Measurements from ENCODE around the gene ONECUT2. TPM values are rescaled to one million over a fixed set of nuclear protein-coding genes. Genes with fewer than 3 reads are reported as not detected.
"Not testable (repeated sequence)": the region's sequence is repeated elsewhere in the genome, so short reads cannot be mapped to it uniquely, and the experiment has no call there.

Gene ONECUT2
- total RNA-seq (2021): 0.66 and 1.2 TPM in 2 replicates
- Bru-seq, nascent RNA: percentile 33 among the genes with signal in this experiment
- percentile 42 among the genes with signal in this experiment for BruChase-seq, experiment 1, labeled RNA remaining after a 2-hour chase
- BruChase-seq, experiment 2, labeled RNA remaining after a 6-hour chase: percentile 40 among the genes with signal in this experiment
- long read RNA-seq: 0 reads

GRCh38 chr18:57434536-57435494 is at the start of gene ONECUT2:
TSS of gene ONECUT2 (plus strand) at chr18:57435374. CDS start at chr18:57435717, 343 bp downstream.
- no TSS peak for BruUV-seq (replicated peaks)
- no peaks in the 10 kb centered on the region for H3K9me3 ChIP-seq (ENCODE audit: low read depth, low read length, poor library complexity, severe bottlenecking)
- ChIA-PET POLR2A (ENCODE audit: low non-redundant PET) (interaction anchor here (0.6 kb wide), 2 partner anchors 57 to 345 kb away, joined by 4 to 10 read pairs; no protein-coding TSS in a partner anchor), CTCF (interaction anchor here (0.6 to 0.7 kb wide), 3 partner anchors 35 to 1024 kb away, joined by 3 to 4 read pairs (median 4); no protein-coding TSS in a partner anchor)
- H3K27ac ChIP-seq (ENCODE audit: low read depth, low read length, poor library complexity, severe bottlenecking): no peak within 1 kb of the TSS
- TF ChIP-seq EZH2 (IDR thresholded peaks at IDR 0.05; ENCODE audit: borderline replicate concordance, low read depth, low read length, poor library complexity, severe bottlenecking) (peak; percentile 90), CTCF (conservative IDR thresholded peaks at IDR 0.05; ENCODE audit: low read depth, low read length) (no peak)
- H3K27me3 ChIP-seq (replicated peaks; ENCODE audit: insufficient read depth, low read depth, low read length, poor library complexity): peaks cover 91% of the 10 kb centered on the region
- intact Hi-C loops (cut with micrococcal nuclease; ENCODE audit: unreplicated experiment): loop anchor here (5.0 to 10.0 kb wide), 4 partner anchors 433 to 688 kb away; no protein-coding TSS in a partner anchor
- H3K4me3 ChIP-seq (ENCODE audit: low read depth, low read length, poor library complexity, severe bottlenecking): peak within 1 kb of the TSS; percentile 45
- peaks cover 18% of the 10 kb centered on the region for H3K4me1 ChIP-seq (ENCODE audit: insufficient read depth, low read length, poor library complexity, severe bottlenecking)
- DNase-seq (ENCODE audit: low spot score): peak; percentile 97
- H3K36me3 ChIP-seq (ENCODE audit: insufficient read depth, low read length, poor library complexity, severe bottlenecking): no peaks in the 10 kb centered on the region

- Histone ChIP-seq H3K4me1 (ENCODE audit: insufficient read depth, low read length, poor library complexity, severe bottlenecking) (no peaks in the 10 kb centered on the region), H3K4me3 (ENCODE audit: low read depth, low read length, poor library complexity, severe bottlenecking) (no peak overlapping the region), H3K27me3 (replicated peaks; ENCODE audit: insufficient read depth, low read depth, low read length, poor library complexity) (peaks cover 50% of the 10 kb centered on the region), H3K27ac (ENCODE audit: low read depth, low read length, poor library complexity, severe bottlenecking) (no peak overlapping the region), H3K36me3 (ENCODE audit: insufficient read depth, low read length, poor library complexity, severe bottlenecking) (no peaks in the 10 kb centered on the region), H3K9me3 (ENCODE audit: low read depth, low read length, poor library complexity, severe bottlenecking) (no peaks in the 10 kb centered on the region)
- DNase-seq (ENCODE audit: low spot score): no peak
- ChIA-PET POLR2A (ENCODE audit: low non-redundant PET) (no interaction called here), CTCF (no interaction called here)
- intact Hi-C loops (cut with micrococcal nuclease; ENCODE audit: unreplicated experiment): no loop called here
- TF ChIP-seq CTCF (conservative IDR thresholded peaks at IDR 0.05; ENCODE audit: low read depth, low read length) (no peak), EZH2 (IDR thresholded peaks at IDR 0.05; ENCODE audit: borderline replicate concordance, low read depth, low read length, poor library complexity, severe bottlenecking) (no peak)
- no TSS peak for BruUV-seq (replicated peaks)
These were observed 45.9 kb upstream of the ONECUT2 start for GRCh38 chr18:57389271-57389670.

- no peaks in the 10 kb centered on the region for H3K9me3 ChIP-seq (ENCODE audit: low read depth, low read length, poor library complexity, severe bottlenecking)
- BruUV-seq (replicated peaks): no TSS peak
- TF ChIP-seq EZH2 (IDR thresholded peaks at IDR 0.05; ENCODE audit: borderline replicate concordance, low read depth, low read length, poor library complexity, severe bottlenecking): no peak
- no peak for TF ChIP-seq CTCF (conservative IDR thresholded peaks at IDR 0.05; ENCODE audit: low read depth, low read length)
- ChIA-PET CTCF (no interaction called here), POLR2A (ENCODE audit: low non-redundant PET) (no interaction called here)
- H3K36me3 ChIP-seq (ENCODE audit: insufficient read depth, low read length, poor library complexity, severe bottlenecking): no peaks in the 10 kb centered on the region
- H3K4me3 ChIP-seq (ENCODE audit: low read depth, low read length, poor library complexity, severe bottlenecking): no peak overlapping the region
- H3K27me3 ChIP-seq (replicated peaks; ENCODE audit: insufficient read depth, low read depth, low read length, poor library complexity): peaks cover 42% of the 10 kb centered on the region
- no peaks in the 10 kb centered on the region for H3K4me1 ChIP-seq (ENCODE audit: insufficient read depth, low read length, poor library complexity, severe bottlenecking)
- intact Hi-C loops (cut with micrococcal nuclease; ENCODE audit: unreplicated experiment): no loop called here
- no peak overlapping the region for H3K27ac ChIP-seq (ENCODE audit: low read depth, low read length, poor library complexity, severe bottlenecking)
- no peak for DNase-seq (ENCODE audit: low spot score)
These were observed 45.1 kb upstream of the ONECUT2 start for GRCh38 chr18:57390044-57390443.

GRCh38 chr18:57394749-57395148 is 40.4 kb upstream of the ONECUT2 start:
- POLR2A ChIA-PET (ENCODE audit: low non-redundant PET); H3K36me3 ChIP-seq (ENCODE audit: insufficient read depth, low read length, poor library complexity, severe bottlenecking); H3K4me3 ChIP-seq (ENCODE audit: low read depth, low read length, poor library complexity, severe bottlenecking); BruUV-seq (replicated peaks); H3K4me1 ChIP-seq (ENCODE audit: insufficient read depth, low read length, poor library complexity, severe bottlenecking); H3K27ac ChIP-seq (ENCODE audit: low read depth, low read length, poor library complexity, severe bottlenecking); intact Hi-C loops (cut with micrococcal nuclease; ENCODE audit: unreplicated experiment); DNase-seq (ENCODE audit: low spot score); H3K9me3 ChIP-seq (ENCODE audit: low read depth, low read length, poor library complexity, severe bottlenecking); CTCF ChIA-PET: not testable (repeated sequence)
- peaks cover 27% of the 10 kb centered on the region for H3K27me3 ChIP-seq (replicated peaks; ENCODE audit: insufficient read depth, low read depth, low read length, poor library complexity)

GRCh38 chr18:57396831-57397230 is 38.3 kb upstream of the ONECUT2 start:
- POLR2A ChIA-PET (ENCODE audit: low non-redundant PET); DNase-seq (ENCODE audit: low spot score); H3K36me3 ChIP-seq (ENCODE audit: insufficient read depth, low read length, poor library complexity, severe bottlenecking); H3K4me3 ChIP-seq (ENCODE audit: low read depth, low read length, poor library complexity, severe bottlenecking); H3K4me1 ChIP-seq (ENCODE audit: insufficient read depth, low read length, poor library complexity, severe bottlenecking); BruUV-seq (replicated peaks); H3K9me3 ChIP-seq (ENCODE audit: low read depth, low read length, poor library complexity, severe bottlenecking); H3K27ac ChIP-seq (ENCODE audit: low read depth, low read length, poor library complexity, severe bottlenecking); intact Hi-C loops (cut with micrococcal nuclease; ENCODE audit: unreplicated experiment): not testable (repeated sequence)
- CTCF ChIA-PET: interaction anchor here (0.6 kb wide), 1 partner anchor 68 kb away, joined by 13 read pairs; no protein-coding TSS in a partner anchor
- peaks cover 26% of the 10 kb centered on the region for H3K27me3 ChIP-seq (replicated peaks; ENCODE audit: insufficient read depth, low read depth, low read length, poor library complexity)
